Kidney epithelial cell (primary cell): ENCODE data around the gene OTUD7B. TPM values are rescaled to one million over a fixed set of nuclear protein-coding genes. Genes with fewer than 3 reads are reported as not detected.

Source experiments
- DNase-seq: peaks from one replicate; pipeline ENCODE4 v3.0.0-alpha.2; 2010; ENCODE audit warnings: low read depth
- H3K27me3 ChIP-seq: 2 replicates; pipeline ENCODE4 v1.6.0; 2011; ENCODE audit warnings: low read length; ENCODE audit not compliant: control insufficient read depth, insufficient read depth
- H3K36me3 ChIP-seq: 2 replicates; pipeline ENCODE4 v1.5.1; 2011; ENCODE audit warnings: low read length; ENCODE audit not compliant: control insufficient read depth, insufficient read depth
- H3K4me3 ChIP-seq: 2 replicates; pipeline ENCODE4 v1.5.1; 2011; ENCODE audit warnings: low read depth, mild to moderate bottlenecking, control low read depth, low read length
- total RNA-seq: library from RNA; depleted of rRNA; stranded (reverse); fragments of >200 nt; gene quantifications from 2 replicates; pipeline ENCODE4 v1.2.3, GENCODE V29; 2015
- TF ChIP-seq, protein P1 (sequence below): IDR thresholded peaks from 2 replicates; pipeline ENCODE4 v1.5.1; 2011; ENCODE audit warnings: mild to moderate bottlenecking, moderate library complexity, low read length, control low read depth, inconsistent platforms; ENCODE audit not compliant: insufficient read depth, poor library complexity, severe bottlenecking

OTUD7B gene
- total RNA-seq, 1 donor from 2014 or later, result 14.7 TPM

GRCh38 chr1:150049926-150050325, 39.4 kb upstream of the OTUD7B start:
- Histone ChIP-seq H3K27me3 (no peaks in the 10 kb centered on the region), H3K4me3 (no peak overlapping the region), H3K36me3 (no peaks in the 10 kb centered on the region)
- TF ChIP-seq, protein P1, sequence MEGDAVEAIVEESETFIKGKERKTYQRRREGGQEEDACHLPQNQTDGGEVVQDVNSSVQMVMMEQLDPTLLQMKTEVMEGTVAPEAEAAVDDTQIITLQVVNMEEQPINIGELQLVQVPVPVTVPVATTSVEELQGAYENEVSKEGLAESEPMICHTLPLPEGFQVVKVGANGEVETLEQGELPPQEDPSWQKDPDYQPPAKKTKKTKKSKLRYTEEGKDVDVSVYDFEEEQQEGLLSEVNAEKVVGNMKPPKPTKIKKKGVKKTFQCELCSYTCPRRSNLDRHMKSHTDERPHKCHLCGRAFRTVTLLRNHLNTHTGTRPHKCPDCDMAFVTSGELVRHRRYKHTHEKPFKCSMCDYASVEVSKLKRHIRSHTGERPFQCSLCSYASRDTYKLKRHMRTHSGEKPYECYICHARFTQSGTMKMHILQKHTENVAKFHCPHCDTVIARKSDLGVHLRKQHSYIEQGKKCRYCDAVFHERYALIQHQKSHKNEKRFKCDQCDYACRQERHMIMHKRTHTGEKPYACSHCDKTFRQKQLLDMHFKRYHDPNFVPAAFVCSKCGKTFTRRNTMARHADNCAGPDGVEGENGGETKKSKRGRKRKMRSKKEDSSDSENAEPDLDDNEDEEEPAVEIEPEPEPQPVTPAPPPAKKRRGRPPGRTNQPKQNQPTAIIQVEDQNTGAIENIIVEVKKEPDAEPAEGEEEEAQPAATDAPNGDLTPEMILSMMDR, result no peak
- DNase-seq, result no peak

DNA sequence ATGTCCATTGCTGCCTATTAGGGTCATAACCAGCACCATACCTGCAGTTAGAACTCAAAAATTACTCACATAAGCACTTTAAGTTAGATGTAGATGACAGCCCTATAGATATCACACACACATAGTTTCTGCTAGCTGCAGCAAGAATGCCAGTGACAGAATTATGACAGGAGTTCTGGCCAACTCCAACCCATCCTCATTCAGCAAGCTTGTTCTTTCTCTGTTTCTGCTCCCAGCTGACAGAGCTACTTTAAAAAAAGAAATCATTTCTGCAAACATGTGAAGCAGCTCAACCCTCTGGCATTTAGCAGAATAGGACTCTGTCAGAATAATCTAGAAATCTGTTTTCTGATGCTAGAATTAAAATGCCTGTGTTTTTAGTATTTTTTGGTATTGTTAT, 23.8 kb upstream of the OTUD7B start:
- Histone ChIP-seq H3K4me3 (no peak overlapping the region), H3K27me3 (no peaks in the 10 kb centered on the region), H3K36me3 (no peaks in the 10 kb centered on the region)
- TF ChIP-seq, protein P1, result no peak
- no peak for DNase-seq

DNA sequence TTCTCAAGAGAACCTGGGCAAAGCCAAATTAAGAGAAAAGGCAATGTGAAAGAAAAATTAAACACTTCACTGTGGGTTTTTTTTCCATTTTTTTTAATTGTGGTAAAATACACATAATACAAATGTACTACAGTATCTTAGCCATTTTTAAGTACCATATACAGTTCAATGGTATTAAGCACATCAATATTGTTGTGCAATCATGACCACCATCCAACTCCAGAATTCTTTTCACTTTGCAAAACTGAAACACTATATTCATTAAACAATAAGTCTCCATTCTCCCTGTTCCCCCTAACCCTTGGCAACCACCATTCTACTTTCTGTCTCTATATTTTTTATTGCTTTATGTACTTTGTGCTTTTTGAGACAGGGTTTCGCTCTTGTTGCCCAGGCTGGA, 17.8 kb upstream of the OTUD7B start:
- TF ChIP-seq, protein P1, result no peak
- H3K4me3 ChIP-seq, result no peak overlapping the region
- no peaks in the 10 kb centered on the region for H3K27me3 ChIP-seq
- DNase-seq, result no peak
- H3K36me3 ChIP-seq, result no peaks in the 10 kb centered on the region

- H3K4me3 ChIP-seq, result no peak overlapping the region
- no peaks in the 10 kb centered on the region for H3K36me3 ChIP-seq
- H3K27me3 ChIP-seq, result no peaks in the 10 kb centered on the region
- TF ChIP-seq, protein P1, result no peak
- DNase-seq, result no peak
These were observed 13.6 kb upstream of the OTUD7B start for GRCh38 chr1:150024156-150024555.

- no peak overlapping the region for H3K4me3 ChIP-seq
- no peaks in the 10 kb centered on the region for H3K36me3 ChIP-seq
- DNase-seq, result no peak
- no peaks in the 10 kb centered on the region for H3K27me3 ChIP-seq
- TF ChIP-seq, protein P1, result no peak
These were observed 11.8 kb upstream of the OTUD7B start for GRCh38 chr1:150022357-150022756.

- TF ChIP-seq, protein P1, result no peak
- no peaks in the 10 kb centered on the region for H3K27me3 ChIP-seq
- DNase-seq, result no peak
- no peaks in the 10 kb centered on the region for H3K36me3 ChIP-seq
- H3K4me3 ChIP-seq, result no peak overlapping the region
These were observed 10.7 kb upstream of the OTUD7B start for GRCh38 chr1:150021191-150021694.
